Astrocyte (in vitro differentiated cells and primary cell): Measurements from ENCODE around the gene LYZL1.

Experiments used
- CTCF ChIP-seq: IDR thresholded peaks from 2 replicates; pipeline ENCODE4 v1.5.1; 2011; ENCODE audit warnings: low read depth, mild to moderate bottlenecking, inconsistent platforms, low read length, moderate library complexity; ENCODE audit not compliant: insufficient read depth
- EZH2 ChIP-seq: IDR thresholded peaks from 2 replicates; pipeline ENCODE4 v1.6.1; 2012; ENCODE audit warnings: mild to moderate bottlenecking, low read length, inconsistent platforms; ENCODE audit not compliant: insufficient read depth

GRCh38 chr10:29314726-29315125 is 25.9 kb downstream of the LYZL1 start:
- TF ChIP-seq CTCF (no peak), EZH2 (no peak)
